Measurements from ENCODE around the gene HLCS.

The HLCS gene

DNA sequence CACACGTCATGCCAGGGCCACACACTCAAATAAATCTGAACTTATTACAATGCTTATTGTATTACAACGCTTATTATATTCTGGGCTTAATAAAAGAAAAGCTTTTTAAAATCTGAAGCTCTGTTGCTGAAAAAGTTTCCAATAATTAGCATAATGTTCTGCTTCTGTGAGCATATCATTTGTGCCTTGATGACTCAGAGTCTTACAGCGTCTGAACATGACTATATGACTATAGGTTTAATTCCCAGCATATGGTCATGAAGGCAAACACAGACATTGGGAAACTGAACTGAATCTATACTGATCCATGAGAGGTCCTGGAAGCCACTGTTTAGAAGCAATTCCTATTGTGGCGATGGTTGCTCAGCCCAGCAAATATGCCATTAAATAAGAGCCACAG, 201.2 kb downstream of the HLCS start:
- Histone ChIP-seq H3K4me3 (ENCODE audit: low read depth, low read length) (no peak overlapping the region), H3K4me1 (ENCODE audit: control insufficient read depth, insufficient read depth, low read length) (peaks cover 9% of the 10 kb centered on the region; the same call in 1 of the 2 replicates), H3K36me3 (ENCODE audit: control insufficient read depth in 2 of 2, insufficient read depth in 1 of 2, low read length in 2 of 2) (no peaks in the 10 kb centered on the region; a peak in 1 of 3 replicates), H3K27ac (ENCODE audit: extremely low read depth, low read depth, low read length) (no peak overlapping the region), H3K9me3 (ENCODE audit: control insufficient read depth, insufficient read depth, low read depth, low read length) (no peaks in the 10 kb centered on the region)
- ChIA-PET POLR2A (no interaction called here), CTCF (no interaction called here)
- TF ChIP-seq ZNF169 (tag by site-specific recombination; IDR thresholded peaks at IDR 0.05) (no peak), HIC1 (tag by site-specific recombination; IDR thresholded peaks at IDR 0.05) (no peak), ZBTB20 (tag by site-specific recombination; IDR thresholded peaks at IDR 0.05) (no peak), ZNF114 (tag by site-specific recombination; IDR thresholded peaks at IDR 0.05) (no peak), ZNF514 (tag by site-specific recombination; IDR thresholded peaks at IDR 0.05) (no peak), ZNF112 (tag by site-specific recombination; IDR thresholded peaks at IDR 0.05) (no peak), ZNF610 (tag by site-specific recombination; IDR thresholded peaks at IDR 0.05; ENCODE audit: borderline replicate concordance) (no peak), ZNF423 (tag by site-specific recombination; IDR thresholded peaks at IDR 0.05) (no peak), ZNF600 (tag by site-specific recombination; IDR thresholded peaks at IDR 0.05) (0 out of 2 replicates have a peak, but pooled peaks have one; percentile 45), GLIS2 (tag by site-specific recombination; IDR thresholded peaks at IDR 0.05) (no peak), ZNF184 (tag by site-specific recombination; IDR thresholded peaks at IDR 0.05) (peak; percentile 78; the same call in 1 of the 2 replicates)
- TF ChIP-seq, protein P1, sequence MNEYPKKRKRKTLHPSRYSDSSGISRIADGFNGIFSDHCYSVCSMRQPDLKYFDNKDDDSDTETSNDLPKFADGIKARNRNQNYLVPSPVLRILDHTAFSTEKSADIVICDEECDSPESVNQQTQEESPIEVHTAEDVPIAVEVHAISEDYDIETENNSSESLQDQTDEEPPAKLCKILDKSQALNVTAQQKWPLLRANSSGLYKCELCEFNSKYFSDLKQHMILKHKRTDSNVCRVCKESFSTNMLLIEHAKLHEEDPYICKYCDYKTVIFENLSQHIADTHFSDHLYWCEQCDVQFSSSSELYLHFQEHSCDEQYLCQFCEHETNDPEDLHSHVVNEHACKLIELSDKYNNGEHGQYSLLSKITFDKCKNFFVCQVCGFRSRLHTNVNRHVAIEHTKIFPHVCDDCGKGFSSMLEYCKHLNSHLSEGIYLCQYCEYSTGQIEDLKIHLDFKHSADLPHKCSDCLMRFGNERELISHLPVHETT (tag by site-specific recombination; IDR thresholded peaks at IDR 0.05) = no peak

- Histone ChIP-seq H3K9me3 (ENCODE audit: control insufficient read depth, insufficient read depth, low read depth, low read length) (no peaks in the 10 kb centered on the region), H3K36me3 (ENCODE audit: control insufficient read depth in 2 of 2, insufficient read depth in 1 of 2, low read length in 2 of 2) (no peaks in the 10 kb centered on the region; a peak in 1 of 3 replicates), H3K4me1 (ENCODE audit: control insufficient read depth, insufficient read depth, low read length) (peaks cover 11% of the 10 kb centered on the region), H3K27ac (ENCODE audit: extremely low read depth, low read depth, low read length) (no peak overlapping the region), H3K4me3 (ENCODE audit: low read depth, low read length) (no peak overlapping the region)
- ChIA-PET POLR2A (no interaction called here), CTCF (interaction anchor here (0.5 to 1.4 kb wide), 2 partner anchors 91 to 153 kb away, joined by 3 read pairs; no protein-coding TSS in a partner anchor)
- TF ChIP-seq ZNF792 (tag by site-specific recombination; IDR thresholded peaks at IDR 0.05) = no peak
- TF ChIP-seq ZNF239 (tag by site-specific recombination; IDR thresholded peaks at IDR 0.05) = no peak
- no peak for TF ChIP-seq GLIS1 (tag by site-specific recombination; IDR thresholded peaks at IDR 0.05)
- no peak for TF ChIP-seq ZBTB6 (tag by site-specific recombination; IDR thresholded peaks at IDR 0.05)
Observed at GRCh38 chr21:36763305-36763704, 203.2 kb downstream of the HLCS start.

DNA sequence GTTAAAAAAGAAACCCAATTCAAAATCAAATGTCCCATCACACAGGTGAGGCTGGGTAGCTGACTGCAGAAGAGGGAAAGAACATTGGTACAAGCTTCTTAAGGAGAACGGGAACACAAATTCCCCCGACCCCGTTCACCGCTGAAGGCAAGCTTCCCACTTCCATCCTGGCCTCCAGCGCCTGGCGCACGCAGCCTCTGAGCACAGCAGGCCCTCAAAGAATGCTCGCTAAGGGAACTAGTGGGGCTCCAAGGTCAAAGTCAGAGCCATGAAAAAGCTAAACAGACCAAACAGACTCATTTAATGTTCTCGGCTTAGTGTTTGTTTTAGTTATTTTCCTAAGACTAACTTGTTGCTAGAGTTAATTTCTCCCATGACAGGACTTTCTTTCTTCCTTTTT, 203.8 kb downstream of the HLCS start:
- no peaks in the 10 kb centered on the region; a peak in 1 of 3 replicates for H3K36me3 ChIP-seq (ENCODE audit: control insufficient read depth in 2 of 2, insufficient read depth in 1 of 2, low read length in 2 of 2)
- ChIA-PET CTCF (interaction anchor here (1.1 to 1.4 kb wide), 2 partner anchors 92 to 132 kb away, joined by 3 read pairs; no protein-coding TSS in a partner anchor), POLR2A (no interaction called here)
- H3K4me3 ChIP-seq (ENCODE audit: low read depth, low read length) = no peak overlapping the region
- TF ChIP-seq ZFP37 (tag by site-specific recombination; IDR thresholded peaks at IDR 0.05) (no peak), ZNF473 (tag by site-specific recombination; IDR thresholded peaks at IDR 0.05) (no peak), SCRT2 (tag by site-specific recombination; IDR thresholded peaks at IDR 0.05) (0 out of 2 replicates have a peak, but pooled peaks have one; percentile 18), BCL11B (tag by site-specific recombination; IDR thresholded peaks at IDR 0.05; ENCODE audit: low read depth) (no peak)
- peaks cover 11% of the 10 kb centered on the region for H3K4me1 ChIP-seq (ENCODE audit: control insufficient read depth, insufficient read depth, low read length)
- H3K27ac ChIP-seq (ENCODE audit: extremely low read depth, low read depth, low read length) = no peak overlapping the region
- H3K9me3 ChIP-seq (ENCODE audit: control insufficient read depth, insufficient read depth, low read depth, low read length) = no peaks in the 10 kb centered on the region
